Natural killer cell (primary cell): ENCODE data around the gene MACF1. TPM values are rescaled to one million over a fixed set of nuclear protein-coding genes. Genes with fewer than 3 reads are reported as not detected.

Experiments
- ATAC-seq, 3 donors: fragments of 150-1000 bp in 2 of 3; fragments of 200-7000 bp in 1 of 3; cut with Tn5 transposase; 1 replicate in 1 of 3; 2 replicates in 2 of 3; pipeline ENCODE4 v1.10.0; 2021; ENCODE audit warnings: mild to moderate bottlenecking in 2 of 3, moderate library complexity in 2 of 3
- DNase-seq, 2 donors: peaks; one replicate each; pipeline versions ENCODE4 v3.0.0 to v3.0.0-alpha.2; 2013 to 2021; ENCODE audit warnings: mixed read lengths in 1 of 2
- H3K27ac ChIP-seq: one replicate; pipeline ENCODE4 v1.5.1; 2013; ENCODE audit warnings: mild to moderate bottlenecking, low read length
- H3K27me3 ChIP-seq: one replicate; pipeline ENCODE4 v1.6.1; 2013; ENCODE audit warnings: low read length; ENCODE audit not compliant: control insufficient read depth, insufficient read depth
- H3K36me3 ChIP-seq: one replicate; pipeline ENCODE4 v1.6.1; 2013; ENCODE audit warnings: low read length; ENCODE audit not compliant: control insufficient read depth, insufficient read depth
- H3K4me1 ChIP-seq: one replicate; pipeline ENCODE4 v1.6.1; 2013; ENCODE audit warnings: low read length; ENCODE audit not compliant: control insufficient read depth, insufficient read depth
- H3K4me3 ChIP-seq: one replicate; pipeline ENCODE4 v1.5.1; 2013; ENCODE audit warnings: low read length
- H3K9me3 ChIP-seq: one replicate; pipeline ENCODE4 v1.6.1; 2013; ENCODE audit warnings: low read length; ENCODE audit not compliant: control insufficient read depth, insufficient read depth
- H3K27ac Mint-ChIP-seq, 2 donors: one replicate each; pipeline ENCODE4 v1.8.0; 2022; ENCODE audit warnings: mild to moderate bottlenecking in 2 of 2, mixed read lengths in 2 of 2, moderate library complexity in 1 of 2
- H3K27me3 Mint-ChIP-seq, 2 donors: one replicate each; pipeline ENCODE4 v1.8.0; 2022; ENCODE audit warnings: low read depth in 2 of 2, mixed read lengths in 2 of 2
- H3K36me3 Mint-ChIP-seq: one replicate; pipeline ENCODE4 v1.8.0; 2022; ENCODE audit warnings: mixed read lengths
- H3K4me1 Mint-ChIP-seq, 2 donors: one replicate each; pipeline ENCODE4 v1.8.0; 2022; ENCODE audit warnings: mixed read lengths in 2 of 2
- H3K4me3 Mint-ChIP-seq: one replicate; pipeline ENCODE4 v1.8.0; 2022; ENCODE audit warnings: mild to moderate bottlenecking, moderate library complexity, mixed read lengths
- H3K9me3 Mint-ChIP-seq, 2 donors: one replicate each; pipeline ENCODE4 v1.8.0; 2022; ENCODE audit warnings: mixed read lengths in 2 of 2
- CTCF ChIP-seq: fragments of 200-600 bp; IDR thresholded peaks from one replicate; pipeline ENCODE4 v1.8.0; 2022; ENCODE audit warnings: antibody characterized with exemption
- WGBS: methylation state at CpG from one replicate; pipeline ENCODE4 v1.1.7; 2013; ENCODE audit warnings: missing lambda C conversion rate; ENCODE audit not compliant: insufficient coverage; 5-methylcytosine and 5-hydroxymethylcytosine counted together
- intact Hi-C: fragments of 100-400 bp; cut with micrococcal nuclease; formaldehyde crosslinking; loops from one replicate; pipeline ENCODE4 v1.14.2; 2022
- total RNA-seq, 4 donors: library from RNA; stranded (reverse); fragments of 120-200 nt in 1 of 4; gene quantifications; one replicate each; pipeline versions ENCODE4 v1.2.3 to v1.2.4, GENCODE V29; 2013 to 2022

The MACF1 gene
- total RNA-seq, 3 donors from 2014 or later (not counting 1 experiment from before 2014, with no cell fraction given), result 752 to 811 (median 752) TPM

- Mint-ChIP-seq H3K27ac (peak overlapping the region; percentile 5 to 25), H3K4me1 (peaks cover 34 to 38% of the 10 kb centered on the region in 2 donors), H3K9me3 (no peaks in the 10 kb centered on the region), H3K27me3 (no peaks in the 10 kb centered on the region), H3K4me3 (no peak overlapping the region), H3K36me3 (peaks cover 8% of the 10 kb centered on the region)
- Histone ChIP-seq H3K27me3 (no peaks in the 10 kb centered on the region), H3K4me3 (no peak overlapping the region), H3K36me3 (peaks cover 26% of the 10 kb centered on the region), H3K27ac (no peak overlapping the region), H3K9me3 (no peaks in the 10 kb centered on the region), H3K4me1 (no peaks in the 10 kb centered on the region)
- intact Hi-C loops, result loop anchor here (10.0 kb wide), 2 partner anchors 223 to 313 kb away; no protein-coding TSS in a partner anchor
- no peak for TF ChIP-seq CTCF
- 95% methylated on average over 2 of the region's 4 CpGs for WGBS
- ATAC-seq, result no peak
- no peak for DNase-seq
Observed at GRCh38 chr1:39418236-39418635, 213.7 kb downstream of the MACF1 start.

GRCh38 chr1:39420493-39420892 lies 216.0 kb downstream of the MACF1 start:
- Histone ChIP-seq H3K4me3 (no peak overlapping the region), H3K9me3 (no peaks in the 10 kb centered on the region), H3K36me3 (peaks cover 44% of the 10 kb centered on the region), H3K27ac (no peak overlapping the region), H3K4me1 (no peaks in the 10 kb centered on the region), H3K27me3 (no peaks in the 10 kb centered on the region)
- TF ChIP-seq CTCF, result no peak
- Mint-ChIP-seq H3K9me3 (no peaks in the 10 kb centered on the region), H3K27me3 (no peaks in the 10 kb centered on the region), H3K4me3 (no peak overlapping the region), H3K36me3 (peaks cover 23% of the 10 kb centered on the region), H3K27ac (peak overlapping the region in 1 of 2 donors; percentile 23), H3K4me1 (peaks cover 29 to 32% of the 10 kb centered on the region in 2 donors)
- intact Hi-C loops, result no loop called here
- ATAC-seq (no peak), DNase-seq (no peak)

- ATAC-seq, result no peak
- peaks cover 58% of the 10 kb centered on the region for H3K36me3 ChIP-seq
Observed at GRCh38 chr1:39422614-39423013, 218.1 kb downstream of the MACF1 start.

More at GRCh38 chr1:39422614-39423013, 218.1 kb downstream of the MACF1 start:
- no peaks in the 10 kb centered on the region for H3K4me1 ChIP-seq
- 87% methylated on average over 3 of the region's 4 CpGs for WGBS
- no peak for DNase-seq
- H3K27ac Mint-ChIP-seq, result peak overlapping the region in 1 of 2 donors; percentile 1
- H3K9me3 ChIP-seq, result no peaks in the 10 kb centered on the region
- no peaks in the 10 kb centered on the region for H3K9me3 Mint-ChIP-seq
- intact Hi-C loops, result no loop called here
- H3K36me3 Mint-ChIP-seq, result peaks cover 39% of the 10 kb centered on the region
- H3K4me3 Mint-ChIP-seq, result no peak overlapping the region
- H3K27me3 Mint-ChIP-seq, result no peaks in the 10 kb centered on the region
- no peaks in the 10 kb centered on the region for H3K27me3 ChIP-seq
- H3K4me3 ChIP-seq, result no peak overlapping the region
- no peak for TF ChIP-seq CTCF
- no peak overlapping the region for H3K27ac ChIP-seq
- H3K4me1 Mint-ChIP-seq, result peaks cover 31 to 32% of the 10 kb centered on the region in 2 donors
